Measurements from ENCODE around the gene REXO2. TPM values are rescaled to one million over a fixed set of nuclear protein-coding genes. Genes with fewer than 3 reads are reported as not detected.

The REXO2 gene
- total and polyA plus RNA-seq, 4 donors: 25.9 to 51.7 (median 39.4) TPM

DNA sequence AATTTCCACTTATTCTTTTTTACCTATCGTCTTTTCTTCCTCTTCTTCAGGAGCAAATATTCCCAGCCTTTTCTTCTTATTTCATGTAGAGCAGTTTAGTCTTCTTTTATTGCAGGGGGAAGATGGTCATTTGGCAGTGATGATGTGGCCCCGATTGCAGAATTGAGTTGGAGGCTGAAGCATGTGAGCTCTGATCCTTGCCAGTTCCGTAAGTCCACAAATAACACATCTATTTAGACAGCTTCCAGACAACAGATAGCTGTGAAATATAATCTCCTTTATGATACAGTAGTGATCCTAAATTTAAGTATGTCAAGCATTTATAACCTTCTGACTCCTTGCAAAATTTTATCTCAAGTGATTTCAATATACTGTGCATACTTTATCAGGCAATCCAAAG lies 27.5 kb downstream of the REXO2 start:
- Histone ChIP-seq H3K36me3 (ENCODE audit: control insufficient read depth in 4 of 4, insufficient read depth in 3 of 4, low read depth in 1 of 4, low read length in 3 of 4) (no peaks in the 10 kb centered on the region), H3K27ac (ENCODE audit: low read depth in 1 of 2, low read length in 2 of 2) (no peak overlapping the region), H3K4me1 (ENCODE audit: control insufficient read depth in 4 of 4, insufficient read depth in 4 of 4, low read length in 3 of 4) (no peaks in the 10 kb centered on the region), H3K9me3 (ENCODE audit: control insufficient read depth in 4 of 4, low read length in 3 of 4) (no peaks in the 10 kb centered on the region), H3K4me3 (ENCODE audit: low read depth in 1 of 3, low read length in 3 of 3) (no peak overlapping the region), H3K27me3 (ENCODE audit: control insufficient read depth in 4 of 4, insufficient read depth in 4 of 4, low read length in 3 of 4) (no peaks in the 10 kb centered on the region), H3K9ac (ENCODE audit: low read depth in 1 of 2, low read length in 2 of 2) (no peak overlapping the region)
- WGBS: 88% methylated on average over 3 of the region's 3 CpGs
- DNase-seq (ENCODE audit: low spot score): no peak
- no peak for TF ChIP-seq EGR1 (IDR thresholded peaks at IDR 0.05; ENCODE audit: low read depth in 2 of 2)
- no peak for TF ChIP-seq GABPA (IDR thresholded peaks at IDR 0.05 in 1 of 2, conservative IDR thresholded peaks at IDR 0.05 in 1 of 2)
- TF ChIP-seq, protein P1, sequence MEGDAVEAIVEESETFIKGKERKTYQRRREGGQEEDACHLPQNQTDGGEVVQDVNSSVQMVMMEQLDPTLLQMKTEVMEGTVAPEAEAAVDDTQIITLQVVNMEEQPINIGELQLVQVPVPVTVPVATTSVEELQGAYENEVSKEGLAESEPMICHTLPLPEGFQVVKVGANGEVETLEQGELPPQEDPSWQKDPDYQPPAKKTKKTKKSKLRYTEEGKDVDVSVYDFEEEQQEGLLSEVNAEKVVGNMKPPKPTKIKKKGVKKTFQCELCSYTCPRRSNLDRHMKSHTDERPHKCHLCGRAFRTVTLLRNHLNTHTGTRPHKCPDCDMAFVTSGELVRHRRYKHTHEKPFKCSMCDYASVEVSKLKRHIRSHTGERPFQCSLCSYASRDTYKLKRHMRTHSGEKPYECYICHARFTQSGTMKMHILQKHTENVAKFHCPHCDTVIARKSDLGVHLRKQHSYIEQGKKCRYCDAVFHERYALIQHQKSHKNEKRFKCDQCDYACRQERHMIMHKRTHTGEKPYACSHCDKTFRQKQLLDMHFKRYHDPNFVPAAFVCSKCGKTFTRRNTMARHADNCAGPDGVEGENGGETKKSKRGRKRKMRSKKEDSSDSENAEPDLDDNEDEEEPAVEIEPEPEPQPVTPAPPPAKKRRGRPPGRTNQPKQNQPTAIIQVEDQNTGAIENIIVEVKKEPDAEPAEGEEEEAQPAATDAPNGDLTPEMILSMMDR (IDR thresholded peaks at IDR 0.05; ENCODE audit: low read depth, low read length, missing input control): no peak
- no peak for TF ChIP-seq FOXA2 (IDR thresholded peaks at IDR 0.05)
- no peak for TF ChIP-seq RAD21 (IDR thresholded peaks at IDR 0.05)
- TF ChIP-seq, protein P2, sequence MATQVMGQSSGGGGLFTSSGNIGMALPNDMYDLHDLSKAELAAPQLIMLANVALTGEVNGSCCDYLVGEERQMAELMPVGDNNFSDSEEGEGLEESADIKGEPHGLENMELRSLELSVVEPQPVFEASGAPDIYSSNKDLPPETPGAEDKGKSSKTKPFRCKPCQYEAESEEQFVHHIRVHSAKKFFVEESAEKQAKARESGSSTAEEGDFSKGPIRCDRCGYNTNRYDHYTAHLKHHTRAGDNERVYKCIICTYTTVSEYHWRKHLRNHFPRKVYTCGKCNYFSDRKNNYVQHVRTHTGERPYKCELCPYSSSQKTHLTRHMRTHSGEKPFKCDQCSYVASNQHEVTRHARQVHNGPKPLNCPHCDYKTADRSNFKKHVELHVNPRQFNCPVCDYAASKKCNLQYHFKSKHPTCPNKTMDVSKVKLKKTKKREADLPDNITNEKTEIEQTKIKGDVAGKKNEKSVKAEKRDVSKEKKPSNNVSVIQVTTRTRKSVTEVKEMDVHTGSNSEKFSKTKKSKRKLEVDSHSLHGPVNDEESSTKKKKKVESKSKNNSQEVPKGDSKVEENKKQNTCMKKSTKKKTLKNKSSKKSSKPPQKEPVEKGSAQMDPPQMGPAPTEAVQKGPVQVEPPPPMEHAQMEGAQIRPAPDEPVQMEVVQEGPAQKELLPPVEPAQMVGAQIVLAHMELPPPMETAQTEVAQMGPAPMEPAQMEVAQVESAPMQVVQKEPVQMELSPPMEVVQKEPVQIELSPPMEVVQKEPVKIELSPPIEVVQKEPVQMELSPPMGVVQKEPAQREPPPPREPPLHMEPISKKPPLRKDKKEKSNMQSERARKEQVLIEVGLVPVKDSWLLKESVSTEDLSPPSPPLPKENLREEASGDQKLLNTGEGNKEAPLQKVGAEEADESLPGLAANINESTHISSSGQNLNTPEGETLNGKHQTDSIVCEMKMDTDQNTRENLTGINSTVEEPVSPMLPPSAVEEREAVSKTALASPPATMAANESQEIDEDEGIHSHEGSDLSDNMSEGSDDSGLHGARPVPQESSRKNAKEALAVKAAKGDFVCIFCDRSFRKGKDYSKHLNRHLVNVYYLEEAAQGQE (IDR thresholded peaks at IDR 0.05): no peak
- no peak for TF ChIP-seq TAF1 (conservative IDR thresholded peaks at IDR 0.05)
- TF ChIP-seq NR2F2 (IDR thresholded peaks at IDR 0.05): no peak
- no peak for TF ChIP-seq JUND (IDR thresholded peaks at IDR 0.05)
- TF ChIP-seq HNF4G (IDR thresholded peaks at IDR 0.05): no peak

DNA sequence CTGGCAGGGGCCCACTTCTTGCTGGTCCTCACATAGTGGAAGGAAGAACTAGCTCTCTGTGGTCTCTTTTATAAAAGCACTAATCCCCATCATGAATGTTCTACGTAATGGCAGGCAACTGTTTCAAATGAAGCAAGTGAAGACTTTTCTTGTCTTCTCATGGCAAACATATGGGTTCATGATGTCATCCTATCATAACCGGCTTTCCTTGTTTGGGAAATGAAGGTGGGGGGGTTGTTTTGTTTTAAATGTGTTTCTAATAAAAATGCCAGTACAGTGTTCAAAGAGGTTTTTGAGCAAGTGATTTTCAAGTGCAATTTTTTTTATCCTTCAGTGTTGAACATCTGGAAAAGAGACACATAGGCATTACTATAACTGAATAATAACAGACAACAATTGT lies 33.4 kb downstream of the REXO2 start:
- no peaks in the 10 kb centered on the region for H3K36me3 ChIP-seq (ENCODE audit: control insufficient read depth in 4 of 4, insufficient read depth in 3 of 4, low read depth in 1 of 4, low read length in 3 of 4)
- H3K27me3 ChIP-seq (ENCODE audit: control insufficient read depth in 4 of 4, insufficient read depth in 4 of 4, low read length in 3 of 4): no peaks in the 10 kb centered on the region
- no peaks in the 10 kb centered on the region for H3K4me1 ChIP-seq (ENCODE audit: control insufficient read depth in 4 of 4, insufficient read depth in 4 of 4, low read length in 3 of 4)
- no peak for DNase-seq (ENCODE audit: low spot score)
- WGBS: 97% methylated on average over 2 of the region's 2 CpGs
- no peaks in the 10 kb centered on the region for H3K9me3 ChIP-seq (ENCODE audit: control insufficient read depth in 4 of 4, low read length in 3 of 4)
- no peak overlapping the region for H3K27ac ChIP-seq (ENCODE audit: low read depth in 1 of 2, low read length in 2 of 2)
- no peak overlapping the region for H3K4me3 ChIP-seq (ENCODE audit: low read depth in 1 of 3, low read length in 3 of 3)
- no peak overlapping the region for H3K9ac ChIP-seq (ENCODE audit: low read depth in 1 of 2, low read length in 2 of 2)
- TF ChIP-seq YY1 (IDR thresholded peaks at IDR 0.05): no peak
- TF ChIP-seq, protein P3, sequence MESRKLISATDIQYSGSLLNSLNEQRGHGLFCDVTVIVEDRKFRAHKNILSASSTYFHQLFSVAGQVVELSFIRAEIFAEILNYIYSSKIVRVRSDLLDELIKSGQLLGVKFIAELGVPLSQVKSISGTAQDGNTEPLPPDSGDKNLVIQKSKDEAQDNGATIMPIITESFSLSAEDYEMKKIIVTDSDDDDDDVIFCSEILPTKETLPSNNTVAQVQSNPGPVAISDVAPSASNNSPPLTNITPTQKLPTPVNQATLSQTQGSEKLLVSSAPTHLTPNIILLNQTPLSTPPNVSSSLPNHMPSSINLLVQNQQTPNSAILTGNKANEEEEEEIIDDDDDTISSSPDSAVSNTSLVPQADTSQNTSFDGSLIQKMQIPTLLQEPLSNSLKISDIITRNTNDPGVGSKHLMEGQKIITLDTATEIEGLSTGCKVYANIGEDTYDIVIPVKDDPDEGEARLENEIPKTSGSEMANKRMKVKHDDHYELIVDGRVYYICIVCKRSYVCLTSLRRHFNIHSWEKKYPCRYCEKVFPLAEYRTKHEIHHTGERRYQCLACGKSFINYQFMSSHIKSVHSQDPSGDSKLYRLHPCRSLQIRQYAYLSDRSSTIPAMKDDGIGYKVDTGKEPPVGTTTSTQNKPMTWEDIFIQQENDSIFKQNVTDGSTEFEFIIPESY (IDR thresholded peaks at IDR 0.05): no peak
- TF ChIP-seq, protein P4, sequence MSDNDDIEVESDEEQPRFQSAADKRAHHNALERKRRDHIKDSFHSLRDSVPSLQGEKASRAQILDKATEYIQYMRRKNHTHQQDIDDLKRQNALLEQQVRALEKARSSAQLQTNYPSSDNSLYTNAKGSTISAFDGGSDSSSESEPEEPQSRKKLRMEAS (IDR thresholded peaks at IDR 0.05): no peak
- TF ChIP-seq, protein P2 (IDR thresholded peaks at IDR 0.05): no peak
- TF ChIP-seq, protein P1 (IDR thresholded peaks at IDR 0.05; ENCODE audit: low read depth, low read length, missing input control): no peak
- no peak for TF ChIP-seq NR2F2 (IDR thresholded peaks at IDR 0.05)
- TF ChIP-seq TAF1 (conservative IDR thresholded peaks at IDR 0.05): no peak
- no peak for TF ChIP-seq FOXA1 (IDR thresholded peaks at IDR 0.05)
- no peak for TF ChIP-seq RAD21 (IDR thresholded peaks at IDR 0.05)
- no peak for TF ChIP-seq EGR1 (IDR thresholded peaks at IDR 0.05; ENCODE audit: low read depth in 2 of 2)
- no peak for TF ChIP-seq FOXA2 (IDR thresholded peaks at IDR 0.05)
- TF ChIP-seq SP1 (IDR thresholded peaks at IDR 0.05): no peak
